ENCODE measurements around the gene MRPL37. TPM values are rescaled to one million over a fixed set of nuclear protein-coding genes. Genes with fewer than 3 reads are reported as not detected.

Gene MRPL37
- total RNA-seq, 4 donors from 2014 or later, result 55.7 to 76.4 (median 68.3) TPM

DNA sequence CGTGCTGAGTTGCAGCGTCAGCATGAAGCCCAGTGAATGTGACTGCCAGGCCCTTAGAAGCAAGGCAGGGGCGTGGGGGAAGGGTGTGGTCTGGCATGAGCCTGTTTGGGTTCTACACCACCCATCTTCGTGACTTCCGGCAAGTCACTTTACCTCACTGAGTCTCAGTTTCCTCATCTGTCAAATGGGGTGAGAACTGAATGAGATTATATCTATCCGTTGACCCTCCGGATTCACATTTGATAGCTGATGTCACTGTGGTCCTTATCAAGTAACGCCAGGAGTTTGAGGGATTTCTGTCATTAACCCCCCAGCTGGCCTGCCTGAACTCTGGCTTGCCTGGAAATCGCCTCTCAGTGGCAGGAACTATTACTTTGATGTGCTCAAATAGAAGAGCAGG is 15.6 kb downstream of the MRPL37 start:
- no peak overlapping the region for H3K4me3 ChIP-seq (ENCODE audit: low read depth, poor library complexity, severe bottlenecking)
- TF ChIP-seq POLR2A (IDR thresholded peaks at IDR 0.05), result no peak
- TF ChIP-seq, protein P1, sequence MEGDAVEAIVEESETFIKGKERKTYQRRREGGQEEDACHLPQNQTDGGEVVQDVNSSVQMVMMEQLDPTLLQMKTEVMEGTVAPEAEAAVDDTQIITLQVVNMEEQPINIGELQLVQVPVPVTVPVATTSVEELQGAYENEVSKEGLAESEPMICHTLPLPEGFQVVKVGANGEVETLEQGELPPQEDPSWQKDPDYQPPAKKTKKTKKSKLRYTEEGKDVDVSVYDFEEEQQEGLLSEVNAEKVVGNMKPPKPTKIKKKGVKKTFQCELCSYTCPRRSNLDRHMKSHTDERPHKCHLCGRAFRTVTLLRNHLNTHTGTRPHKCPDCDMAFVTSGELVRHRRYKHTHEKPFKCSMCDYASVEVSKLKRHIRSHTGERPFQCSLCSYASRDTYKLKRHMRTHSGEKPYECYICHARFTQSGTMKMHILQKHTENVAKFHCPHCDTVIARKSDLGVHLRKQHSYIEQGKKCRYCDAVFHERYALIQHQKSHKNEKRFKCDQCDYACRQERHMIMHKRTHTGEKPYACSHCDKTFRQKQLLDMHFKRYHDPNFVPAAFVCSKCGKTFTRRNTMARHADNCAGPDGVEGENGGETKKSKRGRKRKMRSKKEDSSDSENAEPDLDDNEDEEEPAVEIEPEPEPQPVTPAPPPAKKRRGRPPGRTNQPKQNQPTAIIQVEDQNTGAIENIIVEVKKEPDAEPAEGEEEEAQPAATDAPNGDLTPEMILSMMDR (IDR thresholded peaks at IDR 0.05), result no peak
- 85 to 93% methylated on average over 9 of the region's 9 CpGs for WGBS, 2 donors
- DNase-seq (ENCODE audit: low spot score in 2 of 2), result no peak
- intact Hi-C loops (cut with DNase I; ENCODE audit: low total_unique reads), result no loop called here

DNA sequence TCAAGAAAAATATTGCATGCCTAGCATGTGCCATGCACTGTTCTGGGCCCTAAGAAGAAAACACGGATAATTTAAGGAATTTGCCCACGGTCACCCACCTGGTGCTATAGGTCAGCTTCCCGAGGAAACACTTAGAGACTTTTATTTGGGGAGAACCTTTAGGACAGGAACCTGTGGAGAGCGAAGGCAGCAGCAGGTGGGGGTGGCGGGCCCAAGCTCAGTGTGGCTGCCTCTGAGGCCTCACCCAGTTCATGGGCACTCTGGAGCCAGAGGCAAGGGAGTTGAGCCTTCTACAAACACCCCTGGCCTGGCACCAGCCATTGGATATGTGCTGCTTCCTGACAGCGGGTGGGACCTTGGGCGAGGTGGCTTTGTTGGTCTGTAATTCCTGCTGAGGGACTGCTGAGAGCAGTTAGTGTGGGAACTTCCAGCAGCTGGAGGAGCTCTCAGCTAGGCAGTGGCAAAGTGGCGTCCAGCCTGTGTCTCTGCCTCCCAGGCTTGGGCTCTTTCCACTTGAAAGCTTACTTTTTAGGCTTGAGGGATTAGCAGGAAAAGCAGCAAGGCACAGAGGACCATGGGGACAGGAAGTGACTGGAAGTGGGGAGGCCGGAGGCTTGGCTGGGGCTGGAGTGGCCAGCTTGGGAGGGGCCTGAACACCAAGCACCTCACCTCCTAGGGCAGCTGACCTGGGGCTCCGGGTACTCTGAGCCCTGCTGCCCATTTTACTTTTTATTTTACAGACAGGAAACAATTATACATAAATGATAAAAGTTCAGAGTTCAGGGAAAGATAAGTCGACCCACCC is 19.1 kb downstream of the MRPL37 start:
- 67 to 68% methylated on average over 9 to 11 of the region's 11 CpGs for WGBS, 2 donors
- intact Hi-C loops (cut with DNase I; ENCODE audit: low total_unique reads), result no loop called here
- TF ChIP-seq, protein P1 (IDR thresholded peaks at IDR 0.05), result no peak
- no peak for TF ChIP-seq POLR2A (IDR thresholded peaks at IDR 0.05)
- no peak overlapping the region for H3K4me3 ChIP-seq (ENCODE audit: low read depth, poor library complexity, severe bottlenecking)
- DNase-seq (ENCODE audit: low spot score in 2 of 2), result no peak

DNA sequence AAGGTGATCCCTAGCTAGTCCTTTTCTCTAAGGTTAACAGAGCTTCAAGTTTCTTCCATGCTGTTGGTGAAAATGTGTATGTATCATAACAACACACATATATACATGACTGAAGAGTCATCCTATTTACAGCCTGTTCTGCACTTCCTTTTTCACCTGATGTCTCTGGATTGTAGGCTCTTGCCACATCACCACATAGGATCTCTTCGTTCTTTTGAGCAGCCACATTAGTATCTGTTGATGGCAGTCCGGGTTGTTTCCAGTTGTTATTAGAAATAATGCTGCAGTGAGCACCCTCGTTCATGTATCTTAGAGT is 19.7 kb downstream of the MRPL37 start:
- H3K4me3 ChIP-seq (ENCODE audit: low read depth, poor library complexity, severe bottlenecking), result no peak overlapping the region
- no peak for DNase-seq (ENCODE audit: low spot score in 2 of 2)
- 57 to 59% methylated on average over 3 of the region's 3 CpGs for WGBS, 2 donors
- intact Hi-C loops (cut with DNase I; ENCODE audit: low total_unique reads), result no loop called here
- TF ChIP-seq, protein P1 (IDR thresholded peaks at IDR 0.05), result no peak
- no peak for TF ChIP-seq POLR2A (IDR thresholded peaks at IDR 0.05)

DNA sequence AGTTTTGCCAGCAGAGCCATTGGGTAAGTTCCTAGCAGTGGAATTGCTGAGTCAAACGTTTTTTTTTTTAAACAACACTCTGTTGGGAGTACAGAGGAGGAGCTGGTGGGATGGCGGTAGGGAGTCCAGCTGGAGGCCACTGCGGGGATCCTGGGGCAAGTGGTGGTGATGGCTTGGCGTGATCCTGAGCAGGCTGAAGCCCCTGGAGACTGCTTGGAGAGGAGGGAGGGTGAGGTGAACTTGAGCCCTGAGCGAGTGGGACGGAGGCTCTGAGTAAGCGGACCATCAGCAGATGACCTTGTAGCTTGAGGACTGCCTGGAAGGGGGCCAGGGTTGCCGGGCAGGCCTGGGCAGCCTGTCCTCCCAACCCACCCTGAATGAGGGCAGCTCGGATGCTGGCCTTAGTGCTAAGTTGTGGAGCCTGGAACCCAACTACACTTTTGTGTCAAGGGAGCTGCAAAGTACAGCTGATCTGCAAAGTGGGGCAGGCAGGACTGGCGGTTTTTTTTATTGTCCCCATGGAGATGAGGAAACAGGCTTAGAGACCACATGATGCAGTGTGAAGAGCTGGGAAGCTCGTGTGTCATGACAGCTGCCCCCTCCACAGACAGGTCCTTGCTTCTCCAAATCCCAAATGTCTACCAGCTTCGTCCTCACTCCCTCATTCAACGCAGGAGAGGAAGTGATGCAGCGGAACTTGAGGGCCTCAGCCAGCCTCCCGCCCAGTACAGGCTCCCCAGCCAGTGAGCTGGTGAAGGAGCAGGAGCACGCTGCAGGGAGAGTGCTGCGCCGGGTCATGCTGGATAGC is 20.2 kb downstream of the MRPL37 start:
- no peak for DNase-seq (ENCODE audit: low spot score in 2 of 2)
- H3K4me3 ChIP-seq (ENCODE audit: low read depth, poor library complexity, severe bottlenecking), result no peak overlapping the region
- no peak for TF ChIP-seq POLR2A (IDR thresholded peaks at IDR 0.05)
- TF ChIP-seq, protein P1 (IDR thresholded peaks at IDR 0.05), result no peak
- intact Hi-C loops (cut with DNase I; ENCODE audit: low total_unique reads), result no loop called here
- 43 to 56% methylated on average over 17 to 18 of the region's 18 CpGs for WGBS, 2 donors

DNA sequence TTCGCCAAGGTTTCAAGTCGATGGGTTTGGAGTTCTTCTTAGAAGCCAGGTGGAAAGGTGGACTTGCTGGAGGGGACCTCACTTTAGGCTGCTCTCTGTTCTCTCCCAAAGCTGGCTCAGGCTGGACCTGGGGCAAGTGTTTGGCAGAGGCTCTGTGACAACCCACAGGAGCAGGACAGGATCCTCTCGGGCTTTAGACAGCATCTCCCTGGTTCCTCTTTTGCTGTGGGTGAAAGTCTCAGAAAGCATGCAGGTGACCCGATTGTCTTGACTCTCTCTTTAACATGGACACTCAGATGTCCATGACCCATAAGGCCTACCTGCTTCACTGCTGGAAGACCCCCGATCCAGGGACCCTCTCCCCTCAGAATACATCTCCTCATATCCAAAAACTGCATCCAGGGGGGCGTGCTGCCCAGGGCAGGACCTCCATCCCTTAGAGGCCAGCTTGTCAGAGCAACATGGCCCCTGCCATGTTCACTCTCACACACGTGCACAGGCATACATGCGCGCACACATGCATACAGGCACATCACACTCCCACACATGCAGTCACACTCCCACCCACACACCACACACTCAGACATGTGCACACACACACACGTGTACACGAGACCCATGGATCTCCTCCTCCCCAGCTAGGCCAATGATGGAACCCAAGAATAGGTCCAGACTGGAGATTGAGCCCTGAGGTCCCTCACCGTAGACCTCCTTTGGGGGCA is 21.3 kb downstream of the MRPL37 start:
- intact Hi-C loops (cut with DNase I; ENCODE audit: low total_unique reads), result no loop called here
- WGBS, 2 donors, result 86 to 90% methylated on average over 12 of the region's 12 CpGs
- no peak overlapping the region for H3K4me3 ChIP-seq (ENCODE audit: low read depth, poor library complexity, severe bottlenecking)
- TF ChIP-seq, protein P1 (IDR thresholded peaks at IDR 0.05), result no peak
- no peak for TF ChIP-seq POLR2A (IDR thresholded peaks at IDR 0.05)
- peak in 1 of 2 donors; percentile 73 for DNase-seq (ENCODE audit: low spot score in 2 of 2)
